HepG2 (cell line): Measurements from ENCODE around the gene TK1. TPM values are rescaled to one million over a fixed set of nuclear protein-coding genes. Genes with fewer than 3 reads are reported as not detected.

Experiments
- AKAP8 ChIP-seq: sonication (generic); formaldehyde crosslinking; IDR thresholded peaks from 2 replicates; pipeline ENCODE4 v1.5.1; 2020; ENCODE audit warnings: mild to moderate bottlenecking, missing genetic modification reagents
- CBX5 ChIP-seq: sonication (generic); formaldehyde crosslinking; IDR thresholded peaks from 2 replicates; pipeline ENCODE4 v1.4.0; 2020; ENCODE audit warnings: missing genetic modification reagents, borderline replicate concordance
- ETS1 ChIP-seq: sonication (generic); formaldehyde crosslinking; IDR thresholded peaks from 2 replicates; pipeline ENCODE4 v1.4.0; 2020; ENCODE audit warnings: missing genetic modification reagents
- FOXM1 ChIP-seq: sonication (generic); formaldehyde crosslinking; IDR thresholded peaks from 2 replicates; pipeline ENCODE4 v1.5.0; 2020; ENCODE audit warnings: missing genetic modification reagents
- HNF1B ChIP-seq: sonication (generic); formaldehyde crosslinking; IDR thresholded peaks from 2 replicates; pipeline ENCODE4 v1.5.1; 2020; ENCODE audit warnings: mild to moderate bottlenecking, moderate library complexity, missing genetic modification reagents
- IRX3 ChIP-seq: sonication (generic); formaldehyde crosslinking; IDR thresholded peaks from 2 replicates; pipeline ENCODE4 v1.8.1; 2023; ENCODE audit warnings: mild to moderate bottlenecking, low read depth, missing genetic modification reagents, borderline replicate concordance
- KAT7 ChIP-seq: IDR thresholded peaks from 2 replicates; pipeline ENCODE4 v1.6.1; 2018; ENCODE audit warnings: borderline replicate concordance, missing compliant biosample characterization
- KLF16 ChIP-seq, 2 experiments: sonication (generic) in 1 of 2; formaldehyde crosslinking in 1 of 2; IDR thresholded peaks; 2 replicates each; pipeline versions ENCODE4 v1.6.1 to v1.8.0; 2016 to 2023; ENCODE audit warnings: missing genetic modification reagents in 2 of 2, missing compliant biosample characterization in 1 of 2
- MTA1 ChIP-seq: sonication (generic); formaldehyde crosslinking; IDR thresholded peaks from 2 replicates; pipeline ENCODE4 v1.4.0; 2020; ENCODE audit warnings: missing genetic modification reagents, mild to moderate bottlenecking, borderline replicate concordance
- SNAPC5 ChIP-seq: sonication (generic); formaldehyde crosslinking; IDR thresholded peaks from 2 replicates; pipeline ENCODE4 v1.8.1; 2023; ENCODE audit warnings: mild to moderate bottlenecking, missing genetic modification reagents, borderline replicate concordance
- TERF1 ChIP-seq: sonication (generic); formaldehyde crosslinking; IDR thresholded peaks from 2 replicates; pipeline ENCODE4 v1.8.0; 2022; ENCODE audit warnings: mild to moderate bottlenecking, missing genetic modification reagents, moderate library complexity
- ZBED4 ChIP-seq: sonication (generic); formaldehyde crosslinking; IDR thresholded peaks from 2 replicates; pipeline ENCODE4 v1.4.0; 2020; ENCODE audit warnings: missing genetic modification reagents, borderline replicate concordance
- ZBTB2 ChIP-seq: sonication (generic); formaldehyde crosslinking; IDR thresholded peaks from 2 replicates; pipeline ENCODE4 v1.8.0; 2022; ENCODE audit warnings: low read depth, missing genetic modification reagents
- ZMYM3 ChIP-seq: sonication (generic); formaldehyde crosslinking; IDR thresholded peaks from 2 replicates; pipeline ENCODE4 v1.5.1; 2020; ENCODE audit warnings: mild to moderate bottlenecking, missing genetic modification reagents
- ZNF33B ChIP-seq: sonication (generic); formaldehyde crosslinking; IDR thresholded peaks from 2 replicates; pipeline ENCODE4 v1.5.1; 2020; ENCODE audit warnings: mild to moderate bottlenecking, missing genetic modification reagents
- ZNF431 ChIP-seq: sonication (generic); formaldehyde crosslinking; IDR thresholded peaks from 2 replicates; pipeline ENCODE4 v1.9.0; 2022; ENCODE audit warnings: missing genetic modification reagents, low read depth, mild to moderate bottlenecking, borderline replicate concordance
- ZNF570 ChIP-seq: sonication (generic); formaldehyde crosslinking; IDR thresholded peaks from 2 replicates; pipeline ENCODE4 v1.4.0; 2020; ENCODE audit warnings: mild to moderate bottlenecking, missing genetic modification reagents, borderline replicate concordance
- polyA plus RNA-seq, 8 experiments: library from polyadenylated mRNA; depleted of rRNA in 3 of 8; stranded (reverse) in 7 of 8; unstranded in 1 of 8; fragments of >200 nt; fragmentation: Illumina TruSeq in 4 of 8; extraction: Trizol in 4 of 8; gene quantifications; 2 replicates each; pipeline versions ENCODE4 v1.2.1 to v1.2.3, GENCODE V29; 2011 to 2016; ENCODE audit warnings: low read depth in 4 of 8, missing spikeins in 1 of 8, mixed read lengths in 1 of 8; ENCODE audit not compliant: insufficient read depth in 1 of 8
- total RNA-seq, 5 experiments: library from RNA; depleted of rRNA; stranded (reverse); fragments of >200 nt; fragmentation: Illumina TruSeq; extraction: Trizol; gene quantifications; 2 replicates each; pipeline ENCODE4 v1.2.3, GENCODE V29; 2016; ENCODE audit warnings: low read depth in 1 of 5

TK1 gene
- total and polyA plus RNA-seq, 2 of the 13 experiments (the other 11 are each of a cell fraction or from before 2014, with no cell fraction given), result 45.0 to 96.0 TPM

- TF ChIP-seq ZBED4 (CRISPR knock-in tag) (0 out of 2 replicates have a peak, but pooled peaks have one; percentile 66), MTA1 (CRISPR knock-in tag) (peak; percentile 82; the same call in 1 of the 2 replicates), TERF1 (peak; percentile 73; the same call in 1 of the 2 replicates), ZBTB2 (CRISPR knock-in tag) (peak; percentile 77; the same call in 1 of the 2 replicates), ZNF431 (CRISPR knock-in tag) (peak; percentile 78), ZNF33B (CRISPR knock-in tag) (peak; percentile 65; the same call in 1 of the 2 replicates), SNAPC5 (CRISPR knock-in tag) (no peak), IRX3 (peak; percentile 39; the same call in 1 of the 2 replicates), ZMYM3 (CRISPR knock-in tag) (peak; percentile 56; the same call in 1 of the 2 replicates), CBX5 (CRISPR knock-in tag) (0 out of 2 replicates have a peak, but pooled peaks have one; percentile 14), ETS1 (CRISPR knock-in tag) (no peak), AKAP8 (CRISPR knock-in tag) (0 out of 2 replicates have a peak, but pooled peaks have one; percentile 61), KAT7 (CRISPR knock-in tag) (peak; percentile 78; the same call in 1 of the 2 replicates), ZNF570 (CRISPR knock-in tag) (0 out of 2 replicates have a peak, but pooled peaks have one; percentile 35), KLF16 (CRISPR knock-in tag; IDR thresholded peaks at IDR 0.05) (0 out of 4 replicates have a peak, but pooled peaks of 1 of the 2 experiments have one; percentile 42), HNF1B (CRISPR knock-in tag) (peak; percentile 2; the same call in 1 of the 2 replicates), FOXM1 (CRISPR knock-in tag) (peak; percentile 24; the same call in 1 of the 2 replicates)
Measured at GRCh38 chr17:78168242-78168902, 18.5 kb downstream of the TK1 start, which contains the start of gene SYNGR2 (continued).
